ENCODE results near the gene FBXO38.

FBXO38 gene

GRCh38 chr5:148491015-148491792 is 107.4 kb downstream of the FBXO38 start:
- DNase-seq (ENCODE audit: low spot score): no peak
- H3K27ac ChIP-seq: no peak overlapping the region
- TF ChIP-seq, protein P1, sequence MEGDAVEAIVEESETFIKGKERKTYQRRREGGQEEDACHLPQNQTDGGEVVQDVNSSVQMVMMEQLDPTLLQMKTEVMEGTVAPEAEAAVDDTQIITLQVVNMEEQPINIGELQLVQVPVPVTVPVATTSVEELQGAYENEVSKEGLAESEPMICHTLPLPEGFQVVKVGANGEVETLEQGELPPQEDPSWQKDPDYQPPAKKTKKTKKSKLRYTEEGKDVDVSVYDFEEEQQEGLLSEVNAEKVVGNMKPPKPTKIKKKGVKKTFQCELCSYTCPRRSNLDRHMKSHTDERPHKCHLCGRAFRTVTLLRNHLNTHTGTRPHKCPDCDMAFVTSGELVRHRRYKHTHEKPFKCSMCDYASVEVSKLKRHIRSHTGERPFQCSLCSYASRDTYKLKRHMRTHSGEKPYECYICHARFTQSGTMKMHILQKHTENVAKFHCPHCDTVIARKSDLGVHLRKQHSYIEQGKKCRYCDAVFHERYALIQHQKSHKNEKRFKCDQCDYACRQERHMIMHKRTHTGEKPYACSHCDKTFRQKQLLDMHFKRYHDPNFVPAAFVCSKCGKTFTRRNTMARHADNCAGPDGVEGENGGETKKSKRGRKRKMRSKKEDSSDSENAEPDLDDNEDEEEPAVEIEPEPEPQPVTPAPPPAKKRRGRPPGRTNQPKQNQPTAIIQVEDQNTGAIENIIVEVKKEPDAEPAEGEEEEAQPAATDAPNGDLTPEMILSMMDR (conservative IDR thresholded peaks at IDR 0.05; ENCODE audit: low read depth): no peak
- ChIA-PET POLR2A (ENCODE audit: low non-redundant PET) (no interaction called here), CTCF (no interaction called here)

DNA sequence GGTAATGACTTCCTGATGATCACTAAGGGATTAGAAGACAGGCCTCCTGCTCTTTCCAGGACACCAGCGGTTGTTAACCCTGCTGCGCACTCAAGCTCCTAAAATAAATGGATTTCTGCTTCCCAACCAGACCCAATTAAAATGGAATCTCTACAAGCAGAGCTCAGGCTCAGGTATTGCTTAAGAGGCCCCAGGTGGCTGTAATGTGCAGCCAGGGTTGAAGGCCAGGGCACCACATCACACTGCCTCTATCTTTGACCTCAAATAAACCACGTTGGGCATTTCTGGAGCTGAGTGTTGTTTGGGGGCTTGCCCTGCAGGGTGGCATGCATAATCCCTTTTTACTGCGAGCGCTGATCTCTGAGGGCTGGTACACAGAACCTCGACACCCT is 108.0 kb downstream of the FBXO38 start:
- no peak for DNase-seq (ENCODE audit: low spot score)
- H3K27ac ChIP-seq: no peak overlapping the region
- ChIA-PET CTCF (no interaction called here), POLR2A (ENCODE audit: low non-redundant PET) (no interaction called here)
- TF ChIP-seq, protein P1 (conservative IDR thresholded peaks at IDR 0.05; ENCODE audit: low read depth): no peak

DNA sequence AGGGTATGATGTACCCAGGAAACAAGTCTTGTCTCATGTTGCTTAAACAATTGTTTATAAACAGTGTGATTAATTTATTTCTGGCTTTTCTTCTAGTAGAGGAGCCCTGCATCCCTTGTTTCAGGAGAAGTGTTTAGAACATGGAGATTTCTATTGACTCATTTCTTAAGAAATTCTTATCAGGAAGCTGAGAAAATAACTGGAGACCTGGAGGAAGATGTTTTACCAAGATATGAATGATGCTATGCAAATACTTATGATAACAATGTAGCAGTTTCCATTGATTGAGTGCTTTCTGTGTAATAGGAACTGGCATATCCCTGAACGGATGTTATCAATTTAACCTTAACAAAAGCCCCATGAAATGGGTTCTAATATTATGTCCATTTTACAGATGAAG is 108.6 kb downstream of the FBXO38 start:
- ChIA-PET CTCF (no interaction called here), POLR2A (ENCODE audit: low non-redundant PET) (no interaction called here)
- H3K27ac ChIP-seq: no peak overlapping the region
- no peak for DNase-seq (ENCODE audit: low spot score)
- TF ChIP-seq, protein P1 (conservative IDR thresholded peaks at IDR 0.05; ENCODE audit: low read depth): no peak

All from RWPE1 (cell line).